GM12892 (cell line): ENCODE data around the gene DCHS2.
"Not testable (repeated sequence)": the region's sequence is repeated elsewhere in the genome, so short reads cannot be mapped to it uniquely, and the experiment has no call there.

Source experiments
- DNase-seq: peaks from one replicate; pipeline ENCODE4 v3.0.0; 2011; ENCODE audit not compliant: insufficient read length
- FAIRE-seq: peaks from 2 replicates; lab custom pipeline; 2011; peaks lifted over from hg19 to GRCh38; lab: Jason Lieb, UNC
- POLR2A ChIP-seq: IDR thresholded peaks from 2 replicates; pipeline ENCODE4 v1.6.1; 2011; ENCODE audit warnings: low read depth, low read length, control low read depth
- POLR2AphosphoS5 ChIP-seq: IDR thresholded peaks from 2 replicates; pipeline ENCODE4 v1.6.1; 2011; ENCODE audit warnings: low read depth, low read length, control low read depth
- TAF1 ChIP-seq: IDR thresholded peaks from 2 replicates; pipeline ENCODE4 v1.6.1; 2011; ENCODE audit warnings: low read depth, mild to moderate bottlenecking, control low read depth, low read length, borderline replicate concordance

DCHS2 gene

DNA sequence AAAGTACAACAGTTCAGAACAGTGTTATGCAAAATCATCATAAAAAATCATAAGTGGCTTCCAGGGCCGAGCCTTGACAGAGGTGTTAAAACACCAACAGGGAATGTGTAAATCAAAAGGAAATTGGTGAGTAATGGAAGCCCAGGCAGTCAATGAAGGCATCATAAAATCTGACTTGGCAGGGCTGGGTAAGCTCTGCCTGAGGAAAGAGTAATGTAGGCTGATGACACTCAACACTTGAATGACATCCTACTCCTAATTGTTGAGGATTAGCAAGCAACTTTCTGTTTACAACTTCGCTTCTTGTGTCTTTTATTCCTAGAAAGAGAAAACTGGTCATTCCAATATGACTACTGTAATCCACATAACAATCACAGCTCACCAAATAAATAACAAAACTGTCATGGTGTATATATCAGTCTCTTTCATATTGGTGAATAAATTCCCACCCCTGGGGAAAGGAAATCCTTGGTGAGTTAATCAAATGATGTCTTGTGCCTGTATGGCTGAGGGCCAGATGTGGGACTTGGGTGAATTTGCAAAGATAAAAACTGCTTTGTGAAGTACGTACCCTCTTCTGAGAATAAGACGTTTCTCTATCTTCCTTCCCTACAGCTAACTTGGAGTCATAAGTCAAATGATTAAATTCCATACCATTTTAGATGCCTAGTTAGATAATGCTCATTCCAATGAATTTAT lies 196.8 kb downstream of the DCHS2 start:
- DNase-seq (no peak), FAIRE-seq (no peak)
- TF ChIP-seq POLR2A (no peak), POLR2AphosphoS5 (no peak), TAF1 (no peak)

DNA sequence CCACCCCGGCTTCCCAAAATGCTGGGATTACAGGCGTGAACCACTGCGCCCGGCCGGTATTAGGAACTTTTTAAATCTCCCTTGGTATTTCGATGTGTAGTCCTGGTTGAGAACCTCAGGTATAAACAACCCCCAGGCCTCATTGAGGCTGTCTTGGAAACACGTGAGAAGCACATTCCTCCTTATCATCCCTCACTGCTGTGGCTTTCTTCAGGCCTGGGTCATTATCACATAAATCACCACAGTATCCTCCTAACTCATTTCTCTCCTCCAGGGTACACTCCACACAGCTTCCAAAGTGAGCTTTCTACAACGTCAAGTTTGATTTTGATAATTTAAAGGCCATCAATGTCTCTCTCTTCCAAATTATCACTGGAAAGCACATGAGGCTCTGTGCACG lies 198.2 kb downstream of the DCHS2 start:
- FAIRE-seq (no peak), DNase-seq (no peak)
- TF ChIP-seq POLR2A (no peak), POLR2AphosphoS5 (no peak), TAF1 (no peak)

DNA sequence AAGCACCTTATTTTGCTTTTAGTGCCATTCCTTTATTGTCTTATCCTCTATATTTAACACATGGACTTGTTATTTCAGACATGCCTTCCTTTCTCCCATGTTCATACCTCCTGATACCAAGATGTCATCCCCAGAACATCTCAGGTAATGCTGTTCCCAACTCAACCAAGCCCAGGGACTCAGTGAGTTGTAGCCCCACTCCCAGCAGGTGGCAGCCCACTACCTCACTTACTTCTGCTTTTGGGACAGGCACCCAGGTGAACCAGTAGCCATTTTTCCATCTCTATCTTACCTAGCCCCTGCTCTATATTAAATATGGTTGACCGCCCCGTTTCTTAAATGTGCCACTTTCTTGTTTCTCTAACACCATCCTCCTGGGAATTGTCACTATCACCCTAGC lies 199.0 kb downstream of the DCHS2 start:
- no peak for DNase-seq
- no peak for FAIRE-seq
- TF ChIP-seq POLR2AphosphoS5 (no peak), TAF1 (no peak), POLR2A (no peak)

DNA sequence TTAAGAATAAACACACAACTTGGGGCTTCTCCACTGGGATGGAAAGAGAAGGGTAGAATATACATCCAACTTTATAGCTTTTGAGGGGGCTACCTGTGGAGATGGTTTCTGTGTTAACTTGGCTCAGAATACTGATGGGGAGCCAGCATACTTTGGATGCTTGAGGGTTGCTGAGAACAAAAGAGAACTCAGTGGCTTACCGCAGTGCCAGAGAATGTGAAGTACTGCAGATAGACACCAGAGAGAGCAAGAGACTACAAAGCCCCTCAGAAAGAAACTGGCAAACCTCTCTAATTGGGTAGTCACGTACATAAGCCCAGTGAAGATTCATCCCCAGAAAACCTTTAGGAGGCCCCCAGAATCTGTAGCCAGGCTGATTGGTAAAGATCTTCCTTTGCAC lies 214.4 kb downstream of the DCHS2 start:
- DNase-seq (no peak), FAIRE-seq (no peak)
- TF ChIP-seq POLR2AphosphoS5, result no peak
- no peak for TF ChIP-seq POLR2A
- no peak for TF ChIP-seq TAF1

DNA sequence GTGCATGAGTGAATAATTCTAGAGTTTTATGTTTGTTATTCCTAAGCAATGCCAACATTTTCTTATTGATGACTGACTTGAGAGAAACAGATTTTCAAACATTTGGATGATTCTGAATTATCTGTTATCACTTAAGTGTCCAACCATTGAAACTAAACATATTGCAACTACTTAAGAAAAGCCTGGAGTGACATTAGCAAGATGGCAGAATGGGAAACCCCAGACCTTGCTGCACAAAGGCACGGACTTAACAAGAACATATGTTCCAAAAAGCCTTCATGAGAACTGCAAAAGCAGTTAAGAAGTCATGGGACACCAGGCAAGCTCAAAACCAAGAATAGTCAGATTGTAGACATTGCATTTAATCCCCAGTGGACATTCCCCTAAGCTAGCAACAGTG lies 215.1 kb downstream of the DCHS2 start:
- no peak for FAIRE-seq
- no peak for TF ChIP-seq POLR2A
- no peak for TF ChIP-seq TAF1
- no peak for TF ChIP-seq POLR2AphosphoS5

DNA sequence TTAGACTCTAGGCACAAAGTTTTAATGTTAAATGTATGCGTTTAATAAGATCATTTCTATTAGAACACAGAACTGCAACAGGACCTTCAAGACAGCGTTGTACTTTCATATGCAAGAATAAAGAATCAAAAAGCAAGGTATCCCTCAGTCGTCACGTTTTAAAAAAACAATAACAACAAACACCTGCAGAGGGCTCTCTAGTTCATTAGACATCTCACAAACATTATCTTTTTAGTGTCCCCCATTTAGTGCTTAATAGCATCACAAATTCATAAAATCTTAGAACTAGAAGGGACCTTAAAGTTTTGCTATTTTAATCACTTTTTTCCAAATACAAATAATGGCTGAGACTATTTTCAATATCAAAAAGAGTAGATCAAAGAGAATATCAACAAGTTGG lies 236.6 kb downstream of the DCHS2 start:
- FAIRE-seq (peak; percentile 9), DNase-seq (no peak)
- TF ChIP-seq POLR2A (no peak), TAF1 (no peak), POLR2AphosphoS5 (no peak)

More for the DNA sequence above, 215.1 kb downstream of the DCHS2 start:
- DNase-seq, result no peak

DNA sequence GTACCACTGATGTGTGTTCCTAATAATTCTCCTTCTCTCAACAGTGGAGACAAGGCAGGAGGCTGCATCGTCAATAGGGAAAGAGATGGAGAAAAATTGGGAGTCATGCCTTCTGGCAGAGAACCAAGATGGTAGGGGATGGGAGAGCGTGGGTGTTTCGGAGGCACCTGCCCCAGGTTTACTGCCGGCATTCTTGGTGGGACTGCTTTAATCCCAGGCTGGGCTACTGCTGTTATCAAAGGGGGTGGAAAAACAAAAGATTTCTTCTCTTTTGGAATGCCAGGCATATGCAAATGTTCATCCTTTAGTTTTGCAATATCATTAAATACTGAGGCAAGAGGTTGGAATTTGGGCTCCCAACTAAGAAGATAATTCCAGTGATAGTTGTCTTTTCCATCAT lies 257.0 kb downstream of the DCHS2 start:
- FAIRE-seq (no peak), DNase-seq (no peak)
- TF ChIP-seq POLR2AphosphoS5, result no peak
- no peak for TF ChIP-seq POLR2A
- TF ChIP-seq TAF1, result no peak

DNA sequence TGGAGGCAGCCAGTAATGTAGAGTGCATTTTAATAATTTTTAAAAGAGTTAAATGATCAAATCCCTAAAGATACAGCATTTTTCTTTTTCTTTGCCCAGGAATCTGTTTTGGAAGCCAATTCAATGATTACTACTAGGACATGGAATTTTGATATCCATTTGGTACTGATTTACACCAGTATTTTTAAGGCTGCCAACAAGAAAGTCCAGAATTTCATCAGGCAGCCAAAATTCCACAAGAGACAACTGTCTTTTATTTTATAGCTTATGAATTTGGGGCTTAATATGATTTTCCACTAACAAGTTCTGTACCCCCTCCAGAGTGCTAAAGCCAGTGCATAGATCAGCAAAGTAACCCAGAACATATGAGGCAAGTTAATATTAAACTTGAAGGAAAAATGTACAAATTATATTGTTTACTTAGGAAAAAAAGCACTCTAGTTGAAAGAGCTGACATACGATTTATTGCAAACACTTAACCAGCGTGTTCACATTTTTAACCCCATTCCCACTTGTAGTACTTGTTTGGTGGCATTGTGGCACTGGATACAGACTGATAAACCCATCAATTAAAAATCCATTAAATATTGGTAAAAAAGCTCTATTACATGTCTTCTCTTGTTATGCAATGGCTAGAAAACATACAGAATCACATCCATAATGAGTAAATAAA lies 259.7 kb downstream of the DCHS2 start:
- TF ChIP-seq TAF1 (no peak), POLR2AphosphoS5 (no peak), POLR2A (no peak)
- FAIRE-seq (no peak), DNase-seq (no peak)

DNA sequence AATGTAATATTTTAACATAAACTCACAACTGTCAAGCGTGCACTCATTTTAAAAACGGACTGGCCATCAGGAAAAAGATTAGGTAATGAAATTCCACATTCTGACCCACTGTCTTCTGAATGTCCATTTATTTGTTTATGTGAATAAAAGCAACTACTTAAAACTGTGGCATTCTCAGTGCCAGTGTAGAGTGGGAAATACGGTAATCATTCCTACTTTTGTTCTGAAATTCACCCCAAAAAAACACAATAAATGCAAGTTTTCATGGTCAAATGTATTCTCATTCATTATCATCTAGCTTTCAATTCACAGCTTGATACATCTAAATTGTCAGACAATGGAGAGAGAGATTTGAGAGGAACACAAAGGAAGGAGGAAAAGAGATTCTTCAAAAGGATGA lies 260.9 kb downstream of the DCHS2 start:
- FAIRE-seq, result no peak
- TF ChIP-seq POLR2A, result no peak

DNA sequence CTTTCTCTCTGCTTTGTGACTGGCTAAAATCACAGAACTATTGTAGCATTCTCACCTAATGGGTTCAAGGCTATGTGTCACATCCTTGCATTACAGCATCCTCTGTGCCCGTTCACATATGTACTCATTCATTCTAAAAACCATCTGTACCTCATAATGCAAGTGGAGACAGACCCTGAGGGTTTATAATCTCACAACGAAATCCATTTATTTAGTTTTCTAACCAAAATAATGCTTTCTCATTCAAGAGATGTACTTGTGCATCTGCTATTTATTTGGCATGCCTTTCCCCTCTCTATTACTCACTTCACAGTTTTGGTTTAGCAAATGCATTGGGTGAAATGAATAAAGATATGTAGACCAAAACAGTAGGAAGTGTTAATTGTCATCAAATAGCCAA lies 261.5 kb downstream of the DCHS2 start:
- TF ChIP-seq POLR2A, result no peak
- TF ChIP-seq TAF1, result no peak
- TF ChIP-seq POLR2AphosphoS5, result no peak
- DNase-seq (no peak), FAIRE-seq (no peak)

More for the DNA sequence above, 260.9 kb downstream of the DCHS2 start:
- DNase-seq, result no peak

DNA sequence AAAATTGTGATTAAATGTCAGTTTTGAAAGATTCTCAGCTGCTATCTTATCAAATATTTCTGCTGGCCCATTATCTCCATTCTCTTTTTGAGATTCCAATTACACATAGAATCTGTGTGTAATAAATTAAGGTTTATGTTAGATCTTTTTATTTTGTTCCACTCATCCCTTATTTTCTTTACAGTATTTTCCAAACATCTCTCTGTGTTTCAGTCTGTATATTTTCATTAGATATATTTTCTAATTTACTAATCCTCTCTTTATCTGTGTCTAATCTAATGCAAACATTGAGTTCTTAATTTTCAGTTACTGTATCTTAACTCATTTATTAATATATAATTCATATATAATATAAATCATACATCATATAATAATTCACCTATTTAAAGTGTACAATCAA lies 268.7 kb downstream of the DCHS2 start:
- TF ChIP-seq TAF1, result no peak
- TF ChIP-seq POLR2A, result no peak
- no peak for TF ChIP-seq POLR2AphosphoS5
- FAIRE-seq (no peak), DNase-seq (no peak)

DNA sequence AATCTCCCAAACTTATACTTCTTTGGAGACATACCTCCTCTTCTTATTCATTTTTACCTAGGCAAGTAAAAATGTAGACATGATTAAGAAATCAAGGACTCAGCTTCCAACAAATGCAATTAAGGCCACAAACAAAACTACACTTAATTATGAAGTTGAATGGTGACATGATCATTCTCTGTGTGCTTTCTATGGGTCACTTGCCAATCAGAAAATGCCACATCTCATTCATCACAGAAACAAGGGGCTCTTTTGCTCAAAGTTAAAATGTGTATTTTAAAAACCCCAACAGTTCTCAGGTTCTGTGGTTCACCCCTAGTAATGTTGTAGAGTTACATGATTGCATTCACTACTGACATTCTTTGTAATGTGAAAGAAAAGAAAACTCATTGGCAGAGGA lies 273.5 kb downstream of the DCHS2 start:
- DNase-seq (no peak), FAIRE-seq (no peak)
- TF ChIP-seq TAF1 (no peak), POLR2A (no peak), POLR2AphosphoS5 (no peak)

DNA sequence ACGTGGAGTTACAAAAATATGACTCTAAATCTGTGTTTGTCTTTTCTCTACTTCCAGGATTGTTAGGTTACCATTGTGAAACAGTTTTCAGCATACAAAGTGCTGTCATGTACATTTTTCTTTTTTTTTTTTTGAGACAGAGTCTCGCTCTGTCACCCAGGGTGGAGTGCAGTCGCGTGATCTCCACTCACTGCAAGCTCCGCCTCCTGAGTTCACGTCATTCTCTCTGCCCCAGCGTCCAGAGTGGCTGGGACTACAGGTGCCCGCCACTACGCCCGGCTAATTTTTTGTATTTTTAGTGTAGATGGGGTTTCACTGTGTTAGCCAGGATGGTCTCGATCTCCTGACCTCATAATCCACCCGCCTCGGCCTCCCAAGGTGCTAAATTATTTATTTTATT lies 274.2 kb downstream of the DCHS2 start:
- DNase-seq, FAIRE-seq: not testable (repeated sequence)
